HEK293 (cell line): Measurements from ENCODE around the gene CCDC40.

Experiments
- CTCF ChIP-seq: fragments of 450-650 bp; formaldehyde crosslinking; IDR thresholded peaks from 2 replicates; pipeline ENCODE4 v1.5.1; 2016; ENCODE audit warnings: missing biosample characterization, missing genetic modification characterization
- REST ChIP-seq: fragments of 450-650 bp; formaldehyde crosslinking; IDR thresholded peaks from 2 replicates; pipeline ENCODE4 v1.5.1; 2016; ENCODE audit warnings: missing biosample characterization, missing genetic modification characterization
- SP2 ChIP-seq: fragments of 450-650 bp; formaldehyde crosslinking; IDR thresholded peaks from 2 replicates; pipeline ENCODE4 v1.5.1; 2016; ENCODE audit warnings: missing biosample characterization, missing genetic modification characterization
- ZNF223 ChIP-seq: fragments of 450-650 bp; formaldehyde crosslinking; IDR thresholded peaks from 2 replicates; pipeline ENCODE4 v1.5.1; 2016; ENCODE audit warnings: missing biosample characterization, missing genetic modification characterization
- ZNF580 ChIP-seq: fragments of 450-650 bp; formaldehyde crosslinking; IDR thresholded peaks from 2 replicates; pipeline ENCODE4 v1.5.1; 2016; ENCODE audit warnings: missing biosample characterization, missing genetic modification characterization

GRCh38 chr17:80031691-80032430, 4.6 kb upstream of the CCDC40 start:
- TF ChIP-seq REST (tag by site-specific recombination) (no peak), SP2 (tag by site-specific recombination) (no peak), CTCF (no peak), ZNF580 (tag by site-specific recombination) (no peak), ZNF223 (tag by site-specific recombination) (no peak)
